GM19240 (cell line): ENCODE data around the gene RERE.
"Not testable (repeated sequence)": the region's sequence is repeated elsewhere in the genome, so short reads cannot be mapped to it uniquely, and the experiment has no call there.

Experiments
- DNase-seq: peaks from one replicate; pipeline ENCODE4 v3.0.0; 2011; ENCODE audit warnings: low spot score; ENCODE audit not compliant: insufficient read length

Gene RERE

DNA sequence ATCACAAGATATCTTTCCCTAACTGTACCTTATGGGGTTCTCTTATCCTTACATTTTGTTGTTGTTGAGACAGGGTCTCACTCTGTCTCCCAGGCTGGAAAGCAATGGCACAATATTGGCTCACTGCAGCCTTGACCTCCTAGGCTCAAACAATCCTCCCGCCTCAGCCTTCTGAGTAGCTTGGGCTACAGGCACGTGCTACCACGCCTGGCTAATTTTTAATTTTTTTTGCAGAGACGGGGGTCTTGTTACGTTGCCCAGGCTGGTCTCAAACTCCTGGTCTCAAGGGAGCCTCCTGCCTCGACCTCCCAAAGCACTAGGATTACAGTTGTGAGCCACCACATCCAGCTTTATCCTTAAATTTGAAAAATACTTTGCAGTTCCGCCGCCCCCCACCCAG lies 10.4 kb downstream of the RERE start:
- no peak for DNase-seq

DNA sequence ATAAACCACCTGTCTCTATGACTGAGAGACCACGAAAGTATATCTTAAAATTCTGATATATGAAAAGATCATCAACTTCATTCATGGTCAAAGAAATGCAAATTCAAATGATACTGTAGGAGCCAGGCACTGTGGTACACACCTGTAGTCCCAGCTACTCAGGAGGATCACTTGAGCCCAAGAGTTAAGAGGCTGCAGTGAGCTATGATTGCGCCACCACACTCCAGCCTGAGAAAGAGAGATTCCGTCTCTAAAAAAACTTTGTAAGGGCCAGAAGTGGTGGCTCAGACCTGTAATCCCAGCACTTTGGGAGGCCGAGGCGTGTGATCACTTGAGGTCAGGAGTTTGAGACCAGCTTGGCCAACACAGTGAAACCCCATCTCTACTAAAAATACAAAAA lies 17.0 kb downstream of the RERE start:
- no peak for DNase-seq

DNA sequence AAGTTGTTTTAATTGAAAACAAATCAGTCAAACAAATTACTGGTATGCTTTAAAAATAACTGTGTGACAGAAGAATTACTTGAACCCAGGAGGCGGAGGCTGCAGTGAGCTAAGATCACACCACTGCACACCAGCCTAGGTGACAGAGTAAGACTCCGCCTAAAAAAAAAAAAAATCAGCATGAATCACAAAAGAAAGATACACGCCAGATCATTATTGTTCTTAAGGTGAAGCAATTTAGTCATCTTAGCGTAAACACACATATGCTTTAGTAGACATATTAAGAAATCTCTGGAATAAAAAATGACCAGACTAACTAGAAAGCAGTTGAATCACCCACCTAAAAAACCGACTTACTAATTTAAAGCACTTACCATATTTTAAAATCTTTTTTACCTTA lies 20.2 kb downstream of the RERE start:
- no peak for DNase-seq

DNA sequence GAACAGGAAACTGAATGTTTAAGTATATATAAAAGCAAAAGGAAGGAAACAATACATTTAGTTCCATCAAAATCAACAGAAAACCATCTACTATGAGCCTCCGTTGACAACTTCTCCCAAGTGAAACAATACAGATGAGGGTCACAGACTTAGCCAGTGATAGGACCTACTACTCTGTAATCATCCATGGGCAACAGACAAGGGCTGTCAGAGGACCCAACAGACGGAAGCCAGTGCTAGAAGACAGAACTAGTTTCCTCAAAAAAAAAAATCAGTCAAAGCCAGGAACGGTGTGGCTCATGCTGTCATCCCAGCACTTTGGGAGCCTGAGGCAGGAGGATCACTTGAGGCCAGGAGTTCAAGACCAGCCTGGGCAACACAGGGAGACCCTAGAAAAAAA lies 20.6 kb downstream of the RERE start:
- DNase-seq = no peak

DNA sequence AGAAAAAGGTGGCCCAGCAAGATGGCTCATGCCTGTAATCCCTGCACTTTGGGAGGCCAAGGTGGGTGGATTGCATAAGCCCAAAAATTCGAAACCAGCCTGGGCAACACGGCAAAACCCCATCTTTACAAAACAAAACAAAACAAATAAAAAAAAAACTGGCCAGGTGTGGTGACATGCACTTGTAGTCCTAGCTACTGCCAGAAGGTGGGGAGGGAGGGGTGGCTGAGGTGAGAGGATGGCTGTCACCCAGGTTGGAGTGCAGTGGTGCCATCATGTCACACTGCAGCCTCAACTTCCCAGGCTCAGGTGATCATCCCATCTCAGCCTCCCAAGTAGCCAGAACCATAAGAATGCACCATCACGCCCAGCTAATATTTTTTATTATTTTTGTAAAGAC lies 22.8 kb downstream of the RERE start:
- DNase-seq = no peak

DNA sequence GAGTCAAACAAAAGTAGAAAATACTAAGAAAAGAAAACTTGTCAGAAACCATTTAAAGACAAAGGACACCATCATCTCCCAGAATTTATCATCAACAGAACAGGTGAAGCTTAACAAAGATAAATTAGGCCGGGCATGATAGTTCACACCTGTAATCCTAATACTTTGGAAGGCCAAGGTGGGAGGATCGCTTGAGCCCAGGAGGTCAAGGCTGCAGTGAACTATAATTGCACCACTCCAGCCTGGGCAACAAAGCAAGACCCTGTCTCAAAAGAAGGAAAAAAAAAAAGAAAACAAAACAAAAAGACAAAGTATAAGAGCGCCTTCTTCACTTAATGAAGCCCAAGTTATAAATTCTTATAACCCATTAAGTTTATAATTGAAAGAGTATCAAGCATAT lies 25.6 kb downstream of the RERE start:
- DNase-seq = no peak

DNA sequence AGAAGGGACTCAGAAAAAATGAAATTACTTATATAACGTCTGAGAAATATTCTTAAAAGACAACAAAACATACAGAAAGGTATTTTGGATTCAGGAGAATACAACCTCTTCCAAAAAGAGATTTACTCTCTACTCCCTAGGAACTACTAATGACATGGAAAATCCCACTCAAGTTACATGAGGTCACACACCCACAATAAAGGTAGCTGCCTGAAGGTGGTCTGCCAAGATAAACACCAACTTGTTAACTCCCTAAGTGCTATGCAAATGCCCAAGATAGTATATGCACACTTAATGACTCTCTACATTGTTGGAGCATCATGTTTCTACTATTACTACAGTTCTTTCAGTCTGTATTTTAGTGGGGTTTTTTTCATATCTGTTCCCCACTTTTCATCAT lies 26.5 kb downstream of the RERE start:
- DNase-seq = no peak

DNA sequence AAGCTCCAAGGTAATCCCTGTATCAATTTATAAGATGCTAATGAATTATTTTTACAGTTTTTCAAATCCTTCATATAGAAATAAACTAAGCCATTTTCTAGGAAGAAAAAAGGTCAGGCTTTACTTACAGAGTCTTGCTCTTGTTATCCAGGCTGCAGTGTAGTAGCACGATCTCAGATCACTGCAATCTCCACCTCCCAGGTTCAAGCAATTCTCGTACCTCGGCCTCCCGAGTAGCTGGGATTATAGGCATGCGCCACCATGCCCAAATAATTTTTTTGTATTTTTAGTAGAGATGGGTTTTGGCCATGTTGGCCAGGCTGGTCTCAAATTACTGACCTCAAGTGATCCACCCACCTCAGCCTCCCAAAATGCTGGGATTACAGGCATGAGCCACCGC lies 27.0 kb downstream of the RERE start:
- DNase-seq = no peak

DNA sequence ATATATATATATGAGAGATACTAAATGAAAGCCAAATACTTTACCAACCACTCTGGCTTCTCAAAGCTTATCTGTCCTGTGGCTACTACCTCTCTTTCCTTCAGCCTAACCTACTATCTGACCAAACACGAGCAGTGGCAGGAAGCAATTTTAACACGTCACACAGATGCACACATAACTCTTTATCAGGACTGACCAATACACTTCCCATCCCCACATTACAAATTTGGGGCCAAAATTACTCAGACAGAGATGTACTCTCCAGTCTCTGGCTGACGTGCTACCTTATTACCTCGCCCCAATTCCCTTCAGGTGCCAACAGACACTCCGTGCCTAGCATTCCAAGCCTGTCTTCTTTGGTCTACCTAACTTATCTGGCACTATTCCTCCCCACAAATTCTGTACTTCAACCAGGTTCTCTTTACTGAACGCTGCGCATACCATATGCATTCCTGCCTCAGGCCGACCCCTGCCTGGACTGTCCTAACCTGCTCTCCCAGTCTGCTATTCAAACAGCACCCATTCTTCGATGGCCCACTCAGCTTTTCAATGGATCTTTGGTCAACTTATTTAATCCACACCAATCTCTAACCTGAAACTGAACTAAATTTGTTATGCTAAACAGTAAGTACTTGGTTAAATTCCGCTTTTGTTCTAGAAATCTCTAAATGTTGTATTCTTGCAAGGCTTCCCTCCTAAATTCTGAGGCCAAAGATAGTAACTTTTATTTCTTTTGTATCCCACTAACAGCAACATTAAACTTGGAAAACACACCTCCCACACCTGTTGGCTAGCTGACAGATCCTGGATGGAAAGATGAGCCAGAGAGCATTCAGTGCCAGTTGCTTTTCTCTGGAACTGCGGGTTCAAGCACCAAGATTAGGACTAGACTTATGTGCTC lies 27.9 kb downstream of the RERE start:
- DNase-seq = no peak

DNA sequence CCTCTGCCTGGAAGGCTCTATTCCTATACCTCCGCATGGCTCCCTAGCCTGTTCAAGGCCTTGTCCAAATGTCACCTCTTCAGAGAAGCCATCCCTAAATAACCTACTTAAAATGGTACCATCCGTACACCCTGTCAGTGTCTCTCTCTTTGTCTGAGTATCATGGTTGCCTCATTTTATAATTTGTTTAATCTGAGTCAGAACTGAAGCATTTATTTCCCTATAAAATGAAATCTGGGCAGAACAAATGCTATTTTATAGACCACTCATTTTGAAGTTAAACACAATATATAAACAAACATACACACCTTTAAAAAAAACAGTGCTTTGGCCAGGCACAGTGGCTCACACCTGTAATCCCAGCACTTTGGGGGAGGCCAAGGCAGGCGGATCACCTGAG lies 30.2 kb downstream of the RERE start:
- DNase-seq = no peak

DNA sequence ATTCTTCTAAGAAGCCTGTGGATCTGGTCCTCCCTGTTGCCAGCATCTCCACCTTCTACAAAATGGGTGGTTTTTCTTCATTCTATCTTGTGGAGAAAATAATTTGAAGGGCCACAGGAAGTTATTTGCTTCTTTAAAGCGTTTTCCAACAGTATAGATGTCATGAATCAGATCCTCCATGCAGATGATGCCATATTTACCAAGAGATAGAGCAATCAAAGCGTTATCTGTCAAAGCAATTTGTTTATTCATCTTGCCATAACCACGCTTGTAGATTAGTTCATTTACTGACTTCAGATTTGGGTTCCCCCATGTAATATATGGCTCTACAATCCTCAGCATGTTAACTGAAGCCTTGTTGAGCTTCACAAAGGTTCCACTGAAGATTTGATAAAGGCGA lies 31.2 kb downstream of the RERE start:
- DNase-seq = not testable (repeated sequence)

DNA sequence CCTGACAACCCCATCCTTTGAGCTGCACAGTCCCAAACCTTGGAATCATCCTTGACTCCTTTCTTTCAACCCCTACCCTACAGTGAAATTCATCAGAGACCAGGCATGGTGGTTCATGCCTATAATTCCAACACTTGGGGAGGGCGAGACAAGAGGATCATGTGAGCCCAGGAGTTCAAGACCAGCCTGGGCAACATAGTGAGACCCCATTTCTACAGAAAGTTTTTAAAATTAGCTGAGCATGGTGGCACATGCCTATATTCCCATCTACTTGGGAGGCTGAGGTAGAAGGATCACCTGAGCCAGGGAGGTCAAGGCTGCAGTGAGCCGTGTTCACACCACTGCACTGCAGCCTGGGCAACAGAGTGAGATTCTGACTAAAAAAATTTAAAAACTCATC lies 34.5 kb downstream of the RERE start:
- DNase-seq = no peak

DNA sequence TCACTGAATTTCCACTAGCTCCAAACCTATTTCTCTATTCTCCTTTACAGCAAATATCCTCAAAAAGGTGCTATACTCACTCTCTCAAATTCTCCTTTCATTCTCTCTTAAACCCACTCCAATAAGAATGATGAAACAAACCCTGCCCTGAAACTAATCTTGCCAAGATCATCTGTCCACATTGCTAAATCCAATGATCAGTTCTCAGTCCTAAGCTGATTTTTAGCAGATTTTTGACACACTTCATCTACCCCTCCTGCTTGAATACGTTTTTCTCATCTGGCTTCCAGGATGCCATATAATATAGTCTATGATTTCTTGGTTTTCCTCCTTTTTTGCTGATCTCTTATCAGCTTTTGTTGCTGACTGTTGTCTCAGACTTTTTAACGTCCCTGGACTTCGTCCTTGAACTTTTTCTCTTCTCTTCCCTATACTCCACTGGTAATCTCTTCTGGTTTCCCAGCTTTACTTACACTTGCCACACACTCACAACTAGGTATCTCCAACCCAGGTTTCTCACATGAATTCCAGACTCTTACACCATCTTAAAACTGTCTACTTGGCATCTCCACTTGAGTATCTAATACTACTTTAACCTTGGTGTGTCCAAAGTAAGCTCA lies 35.3 kb downstream of the RERE start:
- no peak for DNase-seq

DNA sequence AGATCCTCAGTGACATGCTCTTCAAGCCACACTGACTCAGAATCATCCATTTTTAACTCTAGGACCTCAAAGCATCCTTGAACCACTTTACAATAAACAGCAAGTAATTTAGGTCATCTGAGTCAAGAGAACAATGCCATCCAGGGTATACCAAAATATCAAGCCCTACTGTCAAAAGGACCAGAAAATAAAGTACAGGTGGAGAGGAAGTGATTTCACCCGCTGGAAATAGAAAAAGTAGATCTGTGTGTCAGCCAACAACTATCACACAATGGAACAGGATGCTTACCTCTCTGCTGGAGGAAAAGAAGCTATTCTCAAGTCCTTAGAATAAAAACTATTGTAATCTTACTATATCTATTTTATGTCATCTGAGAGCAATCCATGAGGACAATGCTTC lies 37.0 kb downstream of the RERE start:
- no peak for DNase-seq

DNA sequence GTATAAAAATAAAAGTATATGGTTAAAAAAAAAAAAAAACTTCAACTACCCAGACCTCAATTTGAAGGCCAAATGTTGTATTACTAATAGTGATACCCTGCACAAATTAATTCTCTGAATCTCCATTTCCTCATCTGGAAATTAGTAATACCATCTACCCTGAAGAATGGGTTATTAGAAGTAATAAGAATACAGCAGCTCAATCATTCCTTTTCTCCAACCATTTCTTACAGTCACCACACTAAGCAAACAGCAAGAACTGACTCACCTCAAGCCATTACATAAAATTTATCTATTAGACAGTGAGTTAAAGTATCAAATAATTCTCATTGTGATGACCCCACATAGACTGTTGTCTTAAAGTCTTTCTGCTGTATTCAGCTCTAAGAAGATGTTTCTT lies 39.6 kb downstream of the RERE start:
- no peak for DNase-seq

DNA sequence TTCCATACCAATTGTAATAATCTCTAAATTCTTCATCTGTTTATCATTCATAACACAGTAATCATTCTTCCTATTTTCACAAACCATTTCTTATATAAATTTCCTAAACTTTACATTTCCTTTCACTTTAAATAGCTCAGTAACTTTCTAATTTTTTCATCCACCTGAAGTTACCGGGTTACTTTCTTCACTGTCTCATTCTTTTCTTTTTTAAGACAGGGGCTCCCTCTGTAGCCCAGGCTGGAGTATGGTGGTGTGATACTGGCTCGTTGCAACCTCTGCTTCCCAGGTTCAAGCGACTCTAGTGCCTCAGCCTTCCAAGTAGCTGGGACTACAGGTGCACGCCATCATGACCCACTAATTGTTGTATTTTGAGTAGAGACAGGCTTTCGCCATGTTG lies 41.3 kb downstream of the RERE start:
- no peak for DNase-seq

DNA sequence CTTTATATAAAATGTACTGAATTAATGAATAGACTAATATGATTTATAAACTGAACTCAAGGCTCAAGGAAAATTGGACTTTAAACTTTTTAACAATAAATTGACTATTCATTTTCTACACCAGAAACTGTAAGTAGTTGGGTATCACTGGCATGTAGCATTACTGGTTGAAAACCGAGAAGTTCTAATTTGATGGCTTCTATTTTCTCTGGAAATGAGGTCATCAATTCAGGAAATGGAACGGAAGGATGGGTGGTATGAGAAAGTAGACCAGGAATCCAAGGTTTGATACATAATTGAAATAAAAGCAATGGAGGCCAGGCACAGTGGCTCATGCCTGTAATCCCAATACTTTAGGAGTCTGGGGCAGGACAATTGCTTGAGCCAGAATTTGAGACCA lies 50.4 kb downstream of the RERE start:
- DNase-seq = no peak

DNA sequence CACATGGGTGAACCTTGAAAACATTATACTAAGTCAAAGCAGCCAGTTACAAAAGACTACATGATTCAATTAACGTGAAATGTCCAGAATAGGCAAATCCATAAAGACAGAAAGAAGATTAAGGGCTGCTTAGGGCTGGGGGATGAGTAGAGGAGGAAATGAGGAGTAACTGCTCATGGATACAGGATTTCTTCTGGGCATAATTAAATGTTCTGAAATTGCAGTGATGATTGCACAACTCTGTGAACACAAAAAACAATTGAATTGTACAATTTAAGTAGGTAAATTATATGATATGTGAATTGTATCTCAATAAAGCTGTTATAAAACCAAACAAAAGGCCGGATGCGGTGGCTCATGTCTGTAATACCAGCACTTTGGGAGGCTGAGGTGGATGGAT lies 52.2 kb downstream of the RERE start:
- DNase-seq = no peak

DNA sequence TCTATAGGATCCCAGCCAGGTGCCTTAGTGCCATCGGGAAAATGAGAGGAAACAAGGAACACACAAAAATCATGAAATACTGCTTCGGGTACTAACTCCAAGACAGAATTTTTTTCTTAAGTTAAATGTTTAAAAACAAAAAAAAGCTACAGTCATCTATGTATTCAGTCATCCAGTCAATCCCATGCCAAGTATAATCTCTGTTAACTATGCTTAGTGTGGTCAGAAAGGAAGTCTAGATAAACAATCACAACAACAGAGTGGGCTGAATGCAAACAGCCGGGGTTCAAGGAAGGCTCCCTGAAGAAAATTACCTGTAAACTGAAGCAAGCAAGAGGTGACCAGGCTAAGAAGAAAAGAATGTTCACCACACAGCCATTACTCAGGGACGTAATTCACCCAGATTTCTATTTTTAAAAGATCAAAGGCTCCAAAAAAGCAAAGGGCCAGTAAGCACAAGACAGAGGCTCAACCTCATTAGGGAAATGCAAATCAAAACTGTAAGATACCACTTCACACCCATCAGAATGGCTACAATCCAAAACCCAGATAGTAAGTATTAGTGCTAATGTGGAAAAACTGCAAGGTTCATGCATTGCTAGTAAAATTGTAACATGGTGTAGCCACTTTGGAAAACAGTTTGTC lies 53.0 kb downstream of the RERE start:
- DNase-seq = no peak

DNA sequence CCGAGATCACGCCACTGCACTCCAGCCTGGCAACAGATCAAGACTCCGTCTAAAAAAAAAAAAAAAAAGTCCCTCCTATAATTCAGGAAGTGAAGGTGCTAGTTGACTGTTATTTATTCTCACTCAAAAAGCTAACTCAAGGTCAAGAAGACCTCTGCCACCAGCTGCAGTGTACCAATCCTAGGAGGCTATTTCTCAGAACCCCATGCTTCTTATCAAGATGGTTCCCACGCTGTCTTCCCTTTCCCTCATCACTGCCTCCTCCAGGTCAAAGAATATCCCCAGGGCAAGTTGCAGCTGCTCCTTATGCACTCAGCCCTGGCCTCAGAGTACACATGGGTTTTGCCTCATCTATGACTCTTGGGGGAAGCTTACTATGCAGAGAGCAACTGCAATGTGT lies 53.6 kb downstream of the RERE start:
- no peak for DNase-seq

DNA sequence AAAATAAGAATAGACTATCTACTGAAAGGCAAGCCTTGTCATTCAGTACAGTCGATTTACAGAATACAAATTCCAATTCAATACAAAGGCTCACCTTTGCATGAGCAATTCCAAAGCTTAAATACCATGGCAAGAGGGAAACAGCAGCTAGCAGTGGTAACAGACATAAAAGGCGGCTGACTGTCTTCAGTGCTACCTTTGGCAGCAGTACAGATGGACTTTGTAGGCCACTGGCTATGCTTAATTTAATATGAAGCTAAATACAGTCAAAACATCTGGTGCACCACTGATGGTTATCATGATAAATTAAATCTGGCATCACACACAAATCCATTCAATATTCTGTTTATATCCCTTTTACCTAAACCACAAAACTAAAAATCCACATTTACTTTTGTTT lies 62.4 kb downstream of the RERE start:
- DNase-seq = no peak

DNA sequence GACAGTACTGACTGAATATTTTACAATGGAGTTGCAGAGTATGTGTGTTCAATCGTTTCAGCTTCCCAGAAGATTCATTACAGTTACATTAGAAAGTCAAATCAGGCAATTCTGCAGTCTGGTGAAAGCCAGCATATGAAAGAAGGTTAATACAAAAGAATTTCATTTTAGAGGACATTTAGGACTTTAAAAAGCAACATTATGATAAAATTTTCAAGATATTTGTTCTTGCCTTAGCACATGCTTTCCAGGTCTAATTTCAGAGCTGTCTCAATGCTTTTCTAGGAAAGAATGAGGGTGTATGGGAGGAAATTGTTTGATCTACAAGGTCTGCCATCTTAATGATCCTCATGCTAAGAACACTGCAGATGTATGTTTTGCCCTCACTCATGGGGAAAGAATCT lies 63.2 kb downstream of the RERE start:
- DNase-seq = no peak

DNA sequence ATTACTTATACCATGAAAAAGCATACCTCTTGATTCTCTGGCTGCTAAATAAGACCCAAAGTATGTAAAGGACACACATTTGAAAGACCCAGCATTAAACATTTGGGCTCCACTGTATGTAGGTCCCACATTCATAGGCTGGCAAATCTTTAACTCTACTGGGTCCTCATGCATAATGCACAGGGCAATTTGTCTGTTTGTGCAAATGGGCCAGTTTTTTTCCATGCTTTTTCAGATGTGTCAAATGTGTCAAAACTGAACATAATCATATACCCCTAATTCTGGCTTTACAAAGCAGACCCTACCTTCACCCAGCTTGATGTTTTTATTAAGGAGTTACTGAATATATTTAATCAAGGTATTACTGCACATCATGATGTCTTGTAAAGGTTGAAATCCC lies 63.7 kb downstream of the RERE start:
- no peak for DNase-seq
